Occipital lobe (tissue), 2 donors: Measurements from ENCODE around the gene ELL. TPM values are rescaled to one million over a fixed set of nuclear protein-coding genes. Genes with fewer than 3 reads are reported as not detected.

Experiments used
- DNase-seq: peaks from one replicate; lab custom pipeline; 2025; lab: John Stamatoyannopoulos, UW
- total RNA-seq: library from RNA; depleted of rRNA; stranded (reverse); fragments of >200 nt; gene quantifications from one replicate; pipeline ENCODE4 v1.2.3, GENCODE V29; 2014

Gene ELL
- total RNA-seq, 1 donor from 2014 or later, result 6.6 TPM

DNA sequence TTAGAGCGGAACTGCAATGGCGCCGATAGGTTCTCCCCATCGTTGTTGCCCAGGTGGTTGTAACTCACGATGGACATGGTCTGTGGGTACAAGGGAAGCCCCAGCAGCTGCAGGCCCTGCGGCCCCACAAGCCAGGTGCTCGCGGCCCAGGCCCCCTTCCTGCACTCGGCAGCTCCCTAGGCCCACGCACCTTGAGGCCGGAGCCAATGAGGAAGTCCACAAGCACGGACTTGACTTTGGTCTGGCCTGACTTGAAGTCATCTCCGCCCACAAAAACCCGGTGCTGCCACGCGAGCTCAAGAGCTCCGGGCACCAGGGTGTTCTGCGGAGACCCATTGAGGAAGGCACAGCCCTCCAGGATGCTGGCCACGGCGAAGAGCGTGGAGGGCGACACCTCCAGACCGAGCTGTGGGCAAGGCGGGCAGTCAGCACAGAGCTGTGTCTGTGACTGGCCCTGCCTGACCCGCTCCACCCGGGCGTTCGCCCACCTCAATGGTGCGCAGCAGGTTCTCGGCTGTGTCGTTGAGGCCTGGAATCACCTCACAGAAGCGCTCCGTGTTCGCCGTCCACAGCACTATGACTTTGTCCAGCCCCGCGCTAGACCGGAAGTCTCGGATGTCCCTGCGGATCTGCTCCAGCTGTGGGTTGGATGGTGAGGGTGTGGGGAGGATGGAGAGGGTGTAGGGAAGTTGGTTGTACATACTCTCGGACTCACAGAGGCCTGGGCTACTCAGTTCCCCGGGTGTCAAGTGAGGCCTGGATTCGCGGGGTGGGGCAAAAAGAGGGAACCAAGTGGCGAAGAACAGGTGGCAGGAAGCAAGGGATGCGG, 85.8 kb downstream of the ELL start:
- DNase-seq, result no peak

DNA sequence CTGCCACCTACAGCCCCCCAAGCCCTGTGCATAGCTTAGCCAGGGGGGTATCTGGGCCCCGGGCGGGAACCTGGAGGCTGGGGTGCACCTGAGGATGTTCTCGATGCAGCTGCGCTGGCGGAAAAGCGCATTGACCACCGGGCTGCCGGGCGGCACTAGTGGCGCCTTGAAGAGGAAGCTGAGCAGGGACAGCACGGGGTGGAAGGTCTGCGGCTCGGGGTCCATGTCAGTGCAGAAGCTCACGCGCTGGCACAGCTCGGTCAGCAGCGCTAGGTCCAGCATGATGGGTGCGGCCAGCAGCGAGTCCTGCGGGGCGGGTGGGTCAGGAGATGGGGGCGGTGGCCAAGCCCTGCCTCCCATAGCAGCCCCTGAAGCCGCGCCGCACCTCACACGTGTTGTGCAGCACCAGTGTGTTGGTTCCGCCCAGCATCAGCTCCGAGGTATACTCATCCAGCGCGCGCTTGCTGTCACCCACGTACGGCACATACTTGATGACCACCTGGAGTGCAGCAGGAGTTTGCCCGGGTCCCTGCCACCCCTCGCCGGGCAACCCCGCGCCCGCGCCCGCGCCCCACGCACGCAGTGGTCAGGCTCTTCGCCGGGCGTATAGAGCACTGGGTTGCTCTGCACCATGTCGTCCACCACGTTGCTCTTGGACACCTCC, 86.6 kb downstream of the ELL start:
- no peak for DNase-seq

DNA sequence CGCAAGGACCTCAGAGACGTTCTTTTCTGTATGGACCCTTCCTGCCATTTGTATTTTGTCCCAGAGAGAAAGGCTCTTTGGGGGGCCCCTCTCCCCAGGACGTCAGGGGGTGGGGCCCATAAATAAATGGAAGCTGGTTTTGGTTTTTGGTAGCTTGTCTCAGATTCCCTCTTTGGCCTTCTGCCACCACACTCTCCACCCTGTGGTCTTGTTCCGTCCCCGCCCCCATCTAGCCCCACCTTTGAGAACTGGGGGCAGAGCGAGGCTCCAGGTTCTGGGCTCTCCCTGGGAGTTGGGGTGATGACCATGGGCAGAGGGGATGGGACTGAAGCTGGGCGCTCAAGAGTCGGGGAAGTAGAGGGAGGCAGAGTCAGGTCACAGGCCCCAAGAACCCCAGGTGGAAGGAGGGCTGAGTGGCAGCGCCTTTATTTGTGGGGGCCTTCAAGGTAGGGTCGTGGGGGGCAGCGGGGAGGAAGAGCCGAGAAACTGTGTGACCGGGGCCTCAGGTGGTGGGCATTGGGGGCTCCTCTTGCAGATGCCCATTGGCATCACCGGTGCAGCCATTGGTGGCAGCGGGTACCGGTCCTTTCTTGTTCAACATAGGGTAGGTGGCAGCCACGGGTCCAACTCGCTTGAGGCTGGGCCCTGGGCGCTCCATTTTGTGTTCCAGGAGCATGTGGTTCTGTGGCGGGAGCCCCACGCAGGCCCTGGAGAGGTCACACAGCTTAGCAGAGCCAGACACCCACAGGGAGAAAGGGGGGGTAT, 87.3 kb downstream of the ELL start:
- DNase-seq, result no peak

DNA sequence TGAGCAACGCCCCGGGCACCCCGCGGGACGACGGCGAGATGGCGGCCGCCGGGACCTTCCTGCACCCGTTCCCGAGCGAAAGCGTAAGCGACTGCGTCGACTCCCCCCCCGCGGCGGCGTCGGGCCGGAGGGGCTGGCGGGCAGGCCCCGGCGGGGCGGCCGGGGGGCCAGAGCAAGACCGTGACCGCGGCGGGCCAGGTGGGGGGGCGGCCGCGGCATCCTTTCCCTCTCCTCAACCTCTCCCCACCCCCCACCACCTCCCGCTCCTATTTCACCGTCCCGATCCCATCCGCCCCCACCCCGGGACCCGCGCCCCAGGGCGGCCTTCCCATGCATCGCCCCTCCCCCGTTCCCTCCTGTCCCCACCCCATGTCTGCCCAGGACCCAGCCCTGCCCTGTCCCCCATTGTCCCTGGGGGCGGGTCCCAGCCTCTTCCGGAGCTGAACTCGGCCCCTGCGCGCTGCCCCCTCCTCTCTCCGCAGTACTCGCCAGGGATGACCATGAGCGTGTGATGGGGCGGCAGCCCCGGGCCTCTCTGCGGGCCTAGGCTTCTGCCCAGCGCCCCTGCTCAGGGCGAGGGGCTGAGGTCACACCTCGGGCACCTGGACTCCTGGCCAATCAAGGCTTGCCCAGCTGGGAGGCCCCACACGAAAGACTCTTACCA, 88.0 kb downstream of the ELL start:
- DNase-seq, result no peak

DNA sequence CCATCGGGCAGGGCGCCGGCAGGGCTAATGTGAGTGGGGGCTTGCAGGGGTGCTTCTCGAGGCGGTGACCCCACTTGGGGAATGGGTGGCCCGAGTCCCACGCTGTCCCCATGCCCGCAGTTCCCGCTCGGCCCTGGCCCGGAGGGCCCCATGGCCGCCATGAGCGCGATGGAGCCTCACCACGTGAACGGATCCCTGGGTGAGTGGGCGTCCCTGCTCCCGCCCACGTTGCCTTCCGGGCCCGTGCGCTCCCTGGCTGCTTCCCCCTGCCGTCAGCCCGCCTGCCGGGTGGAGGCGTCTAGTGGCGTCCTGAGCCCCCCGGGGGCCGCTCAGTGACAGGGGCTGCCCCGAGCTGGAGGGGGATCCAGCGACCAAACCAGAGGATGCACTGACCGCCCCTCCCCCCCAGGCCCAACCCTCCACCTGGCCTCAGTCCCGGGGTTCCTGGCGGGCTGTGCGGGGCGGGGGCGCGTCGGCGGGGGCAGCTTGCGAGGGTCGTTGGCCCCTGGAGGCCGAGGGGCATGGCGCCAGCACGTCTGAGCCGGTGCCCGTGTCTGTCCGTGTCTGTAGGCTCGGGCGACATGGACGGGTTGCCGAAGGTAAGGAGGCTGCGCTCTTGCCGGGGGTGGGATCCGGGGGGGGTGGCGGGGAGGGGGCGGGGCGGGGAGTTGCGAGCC, 88.7 kb downstream of the ELL start:
- no peak for DNase-seq

DNA sequence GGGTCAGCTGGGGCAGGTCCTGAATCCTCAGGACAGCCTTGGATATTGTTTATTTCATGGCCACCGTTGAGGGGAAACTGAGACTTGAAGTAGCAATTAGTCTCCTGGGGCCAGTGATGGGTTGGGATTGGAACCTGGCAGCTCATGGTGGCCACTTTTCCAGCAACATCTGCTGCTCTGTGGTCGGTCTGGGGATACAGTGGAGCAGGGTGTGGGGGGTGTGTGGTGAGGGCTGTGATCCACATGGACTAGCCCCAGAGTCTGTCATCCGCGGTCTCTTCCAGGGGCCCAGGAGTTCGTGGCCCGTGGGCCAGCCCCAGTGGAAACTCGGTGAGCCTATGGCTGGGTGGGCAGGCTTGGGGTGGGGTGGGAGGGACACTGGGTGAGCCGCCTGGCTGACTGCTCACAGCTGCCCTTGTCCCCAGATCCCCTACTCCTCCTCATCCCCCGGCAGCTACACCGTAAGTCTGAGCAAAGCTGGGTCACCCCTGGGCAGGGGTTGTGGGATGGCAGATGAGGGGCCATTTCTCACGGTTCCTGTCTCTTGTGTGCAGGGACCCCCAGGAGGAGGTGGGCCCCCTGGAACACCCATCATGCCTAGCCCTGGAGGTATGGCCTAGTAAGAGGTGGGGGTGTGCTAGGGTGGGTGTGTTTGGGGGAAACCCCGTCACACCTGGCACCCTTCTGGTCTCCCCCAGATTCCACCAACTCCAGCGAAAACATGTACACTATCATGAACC, 89.4 kb downstream of the ELL start:
- no peak for DNase-seq

DNA sequence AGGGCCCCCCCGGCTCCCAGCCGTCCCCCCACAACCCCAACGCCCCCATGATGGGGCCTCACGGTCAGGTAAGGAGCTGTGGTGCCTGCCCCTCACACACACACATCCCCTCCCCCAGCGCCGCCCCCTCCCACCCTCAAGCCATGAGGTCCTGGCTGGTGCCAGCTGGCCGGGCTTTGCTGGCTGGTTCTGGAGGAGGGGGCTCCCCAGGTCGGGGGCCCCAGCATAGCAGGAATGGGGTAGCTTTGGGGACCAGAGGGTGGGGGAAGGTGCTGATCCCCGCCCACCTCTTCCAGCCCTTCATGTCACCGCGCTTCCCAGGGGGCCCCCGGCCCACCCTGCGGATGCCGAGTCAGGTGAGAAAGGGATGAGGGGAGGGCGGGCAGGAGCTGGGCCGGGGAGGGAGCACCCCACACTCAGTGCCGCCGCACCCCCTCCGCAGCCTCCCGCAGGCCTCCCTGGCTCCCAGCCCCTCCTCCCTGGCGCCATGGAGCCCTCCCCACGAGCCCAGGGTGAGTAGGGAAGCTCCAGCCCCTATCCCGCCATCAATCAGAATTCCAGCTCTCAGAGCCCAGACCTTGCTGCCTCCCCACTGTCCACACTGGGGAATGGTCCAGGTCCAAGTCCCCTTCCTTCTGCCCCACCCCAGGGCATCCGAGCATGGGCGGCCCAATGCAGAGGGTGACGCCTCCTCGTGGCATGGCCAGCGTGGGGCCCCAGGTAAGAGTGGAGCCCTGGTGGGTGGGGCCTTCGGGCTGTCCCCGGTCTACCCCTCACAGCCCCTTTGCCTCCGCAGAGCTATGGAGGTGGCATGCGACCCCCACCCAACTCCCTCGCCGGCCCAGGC, 90.3 kb downstream of the ELL start:
- DNase-seq, result no peak

DNA sequence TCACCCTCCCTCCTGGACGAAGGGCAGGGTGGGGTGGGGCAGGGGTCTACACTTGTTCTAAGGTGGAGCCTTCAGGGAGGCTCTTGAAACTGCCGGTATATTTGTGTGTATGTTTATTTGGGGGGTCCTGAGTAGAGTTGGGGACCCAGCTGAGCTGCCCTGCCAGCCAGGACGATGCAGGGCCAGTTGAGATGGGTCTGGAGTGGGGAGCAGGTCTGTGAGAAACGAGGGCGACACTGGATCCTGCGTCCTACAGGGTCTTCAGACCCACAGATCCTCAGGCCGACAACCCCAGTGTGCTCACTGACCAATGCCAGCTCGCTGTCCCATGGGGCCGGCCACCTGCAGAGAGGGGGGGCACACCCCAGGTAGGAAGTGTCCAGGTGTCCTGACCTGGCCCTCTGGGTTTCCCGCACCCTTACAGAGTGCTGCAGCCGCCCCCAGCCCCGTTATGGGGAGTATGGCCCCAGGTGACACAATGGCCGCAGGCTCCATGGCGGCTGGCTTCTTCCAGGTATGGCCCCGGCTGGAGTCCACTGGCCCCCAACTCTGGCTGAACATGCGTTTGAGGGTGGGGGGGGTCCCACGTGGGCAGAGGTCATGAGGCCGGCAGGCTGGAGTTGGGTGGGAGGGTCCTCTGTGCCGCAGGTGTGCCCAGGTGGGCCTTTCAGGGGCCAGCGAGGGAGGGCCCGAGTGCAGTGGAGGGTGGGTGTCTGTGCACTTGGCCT, 91.3 kb downstream of the ELL start:
- DNase-seq, result no peak

DNA sequence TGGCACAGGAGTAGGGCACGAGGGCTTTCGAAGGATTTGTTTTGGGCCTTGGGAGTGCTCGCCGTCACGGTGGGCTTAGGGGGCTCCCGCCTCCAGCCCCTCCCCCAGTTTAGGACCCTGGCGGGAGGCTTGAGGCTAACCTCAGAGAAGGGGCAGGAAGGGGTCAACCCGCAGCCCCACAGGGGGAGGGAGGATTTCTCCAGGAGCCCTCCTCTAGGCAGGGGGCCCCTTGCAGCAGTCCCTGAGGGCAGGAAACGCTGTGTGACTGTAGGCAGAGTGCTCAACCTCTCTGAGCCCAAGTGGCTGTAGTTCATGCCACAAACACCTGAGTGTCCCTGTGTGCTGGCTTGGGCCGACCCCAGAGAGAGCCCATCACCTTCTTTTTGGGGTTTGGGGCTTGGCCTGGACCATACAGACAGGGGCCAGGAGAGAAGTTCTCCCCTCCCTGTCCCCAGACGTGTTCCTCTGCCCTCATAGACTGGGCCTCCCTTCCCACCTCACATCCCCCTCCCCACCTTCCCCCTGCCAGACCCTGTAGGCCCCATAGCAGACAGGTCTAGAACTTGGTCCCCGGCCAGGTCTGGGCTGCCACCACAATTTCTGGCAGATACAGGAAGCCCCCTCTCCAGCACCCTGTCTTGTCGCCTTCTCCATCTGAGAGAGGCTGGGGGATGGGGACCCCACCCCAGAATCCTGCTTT, 92.0 kb downstream of the ELL start:
- DNase-seq, result no peak

DNA sequence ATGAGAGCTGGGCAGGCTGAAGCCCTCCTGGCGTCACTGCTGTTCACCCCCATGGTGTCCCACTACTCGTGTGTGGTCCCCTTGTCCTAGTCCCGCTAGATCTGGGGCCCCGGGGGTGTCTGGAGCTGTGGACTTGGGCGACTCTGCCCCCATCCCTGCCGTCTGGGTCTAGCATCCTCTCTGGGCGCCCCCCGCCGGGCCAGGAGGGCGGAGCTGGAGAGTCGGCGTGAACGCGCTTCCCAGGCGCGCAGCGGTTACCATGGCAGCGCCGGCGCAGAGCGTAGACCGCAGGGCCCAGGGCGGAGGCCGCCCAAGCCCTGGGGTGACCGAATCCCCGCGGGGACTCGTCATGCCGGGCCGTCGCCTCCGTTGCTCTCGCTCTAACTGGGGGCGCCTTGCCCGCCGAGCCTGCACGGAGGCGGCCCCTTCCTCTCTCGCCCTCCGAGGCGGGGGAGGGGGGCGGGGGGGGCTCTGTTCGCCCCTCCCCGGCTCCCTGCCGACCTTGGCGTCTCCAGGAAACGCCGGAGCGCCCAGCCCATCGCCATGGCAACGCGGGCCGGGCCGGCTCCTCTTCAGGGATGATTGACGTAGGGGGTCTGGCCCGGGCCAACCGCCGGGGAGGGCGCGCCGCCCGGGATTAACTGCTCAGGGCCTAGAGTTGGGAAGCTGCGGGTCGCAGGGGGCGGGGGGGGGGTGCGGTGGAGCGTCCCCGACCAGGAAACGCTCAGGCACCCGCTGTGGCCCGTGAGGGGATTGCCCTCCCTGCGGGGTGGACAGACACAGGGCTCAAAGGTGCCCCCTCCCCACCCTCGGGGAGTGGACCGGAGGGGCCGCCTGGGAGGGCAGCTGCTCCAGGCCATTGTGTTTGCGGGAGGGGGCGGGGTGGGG, 92.8 kb downstream of the ELL start:
- no peak for DNase-seq

DNA sequence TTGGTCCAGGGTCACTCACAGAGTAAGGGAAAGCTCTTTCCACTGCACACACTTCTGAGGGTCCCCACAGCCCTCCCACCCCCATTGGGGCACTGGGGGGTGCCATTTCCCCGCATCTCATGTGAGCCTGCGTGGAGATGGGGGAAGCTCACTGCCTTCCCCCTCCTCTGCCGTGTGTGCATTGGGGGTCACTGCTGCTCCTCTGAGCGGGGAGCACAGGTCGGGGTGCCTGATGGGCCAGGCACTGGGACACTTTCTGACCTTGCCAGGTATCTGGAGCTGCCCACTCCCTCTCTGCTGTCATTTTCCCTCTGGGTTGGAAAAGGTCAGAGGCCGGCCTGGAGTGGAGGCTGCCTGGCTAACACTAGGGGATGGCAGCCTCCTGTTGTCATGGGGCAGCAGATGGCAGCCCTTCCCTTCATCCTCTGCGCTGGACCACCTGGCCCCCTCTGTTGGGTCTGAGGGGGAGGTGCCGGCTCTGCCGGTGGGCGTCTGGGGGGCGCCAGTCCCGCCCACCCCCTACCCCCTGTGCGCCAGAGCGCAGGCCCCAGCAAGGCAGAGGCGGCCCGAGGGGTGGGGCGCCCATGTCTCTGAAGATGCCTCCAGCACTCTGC, 93.6 kb downstream of the ELL start:
- DNase-seq, result no peak

DNA sequence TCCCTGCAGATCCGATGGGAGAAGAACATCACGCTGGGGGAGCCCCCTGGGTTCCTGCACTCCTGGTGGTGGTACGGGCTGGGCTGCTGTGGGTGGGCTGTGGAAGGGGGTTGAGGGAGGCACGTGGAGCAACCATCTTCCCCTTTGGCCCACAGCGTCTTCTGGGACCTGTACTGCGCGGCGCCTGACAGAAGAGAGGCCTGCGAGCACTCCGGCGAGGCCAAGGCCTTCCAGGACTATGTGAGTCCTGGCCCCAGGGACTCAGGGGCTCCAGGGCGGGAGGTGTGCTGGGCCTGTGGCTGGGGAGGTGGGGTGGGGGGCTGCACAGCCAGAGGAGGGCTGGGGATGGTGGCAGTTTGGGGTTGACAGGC, 94.1 kb downstream of the ELL start:
- no peak for DNase-seq

DNA sequence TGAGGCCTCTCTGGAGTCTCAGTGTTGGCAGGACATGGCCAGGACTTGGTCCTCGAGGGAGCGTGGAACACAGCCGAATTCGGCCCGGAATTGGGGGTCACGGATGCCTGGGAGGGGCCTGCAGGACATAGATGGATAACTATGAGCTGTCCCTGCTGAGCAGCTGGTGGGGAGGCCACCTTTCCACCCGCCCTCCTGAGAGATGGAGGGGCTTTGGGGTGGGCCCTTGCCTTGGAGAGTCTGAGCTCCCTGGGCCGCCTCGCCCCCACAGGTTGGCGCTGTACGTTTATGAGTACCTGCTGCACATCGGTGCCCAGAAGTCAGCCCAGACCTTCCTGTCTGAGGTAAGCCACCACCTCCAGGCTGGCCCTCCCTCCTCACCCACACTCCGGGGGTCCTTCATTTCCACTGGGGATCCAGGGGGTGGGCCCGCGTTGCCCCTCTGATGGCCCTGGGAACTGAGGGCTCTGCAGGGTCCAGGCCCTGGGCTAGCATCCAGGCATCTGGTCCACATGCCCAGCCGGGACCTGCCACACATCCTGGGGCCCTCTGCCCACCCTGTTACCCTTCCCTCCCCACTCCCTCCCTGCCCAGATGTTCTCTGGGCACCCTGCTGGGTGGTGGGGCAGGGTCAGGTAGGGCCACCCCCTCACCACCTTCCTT, 94.7 kb downstream of the ELL start:
- no peak for DNase-seq

DNA sequence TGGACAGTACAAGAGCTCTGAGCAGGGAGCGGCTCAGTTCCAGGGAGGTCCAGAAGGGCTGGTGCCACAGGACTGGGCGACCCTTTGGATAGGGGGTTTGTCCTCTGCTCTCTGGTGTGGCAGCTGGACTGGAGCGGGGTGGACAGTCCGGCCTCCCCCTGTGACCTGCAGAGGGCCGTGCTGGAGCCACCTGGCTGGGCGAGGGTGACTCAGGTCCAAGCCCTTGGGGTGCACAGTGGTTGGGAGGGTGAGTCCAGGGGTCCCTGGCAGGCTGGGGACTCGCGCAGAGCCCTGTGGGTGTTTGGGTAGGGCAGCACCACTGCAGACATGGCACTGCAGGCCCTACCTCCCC, 95.5 kb downstream of the ELL start:
- DNase-seq, result no peak

DNA sequence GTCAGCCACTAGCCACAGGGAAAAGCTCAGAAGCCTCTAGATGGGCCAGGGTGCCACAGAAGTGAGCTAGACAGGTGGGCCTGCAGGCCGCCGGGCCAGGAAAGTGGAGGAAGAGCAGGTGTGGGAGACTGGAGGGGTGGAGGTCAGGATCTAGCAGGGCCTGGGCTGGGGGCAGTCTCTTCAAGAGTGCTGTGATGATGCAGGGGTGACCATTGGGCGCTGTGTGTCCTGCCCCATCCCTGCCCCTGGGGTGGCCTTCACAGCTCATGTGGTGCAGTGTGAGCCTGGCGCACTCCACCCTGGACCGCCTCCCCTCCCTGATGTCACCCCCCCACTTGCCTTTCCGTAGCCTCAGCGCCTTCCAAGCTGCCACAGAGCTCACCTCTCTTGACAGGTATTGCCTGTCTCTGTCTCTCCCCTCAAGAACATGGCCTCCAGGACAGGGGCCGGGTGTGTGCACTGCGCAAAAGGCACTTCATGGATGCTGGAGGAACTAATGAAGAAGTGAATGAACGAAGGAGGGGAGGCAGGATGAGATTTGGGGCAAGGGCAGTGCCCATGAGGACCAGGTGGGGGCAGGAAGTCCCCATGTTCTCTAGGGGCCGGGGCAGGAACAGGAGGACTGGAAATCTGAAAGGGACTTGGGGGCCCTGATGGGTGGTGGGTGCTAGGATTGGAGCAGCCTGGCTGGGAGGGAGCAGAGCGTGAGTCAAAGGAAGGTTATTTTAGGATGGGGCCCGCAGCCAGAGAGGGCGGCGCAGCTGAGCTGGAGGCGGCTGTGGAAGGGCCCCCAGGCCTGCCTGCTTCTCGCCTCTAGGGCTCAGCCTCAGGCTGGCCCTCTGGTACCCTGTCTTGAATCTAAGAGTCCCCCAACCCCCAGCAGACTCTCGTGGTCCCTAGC, 96.1 kb downstream of the ELL start:
- peak; percentile 49 for DNase-seq
